Endothelial cell of umbilical vein (primary cell): ENCODE data around the gene LARGE1. TPM values are rescaled to one million over a fixed set of nuclear protein-coding genes. Genes with fewer than 3 reads are reported as not detected.

Experiments used
- BruUV-seq: library from RNA; stranded (reverse); fragments of 400-500 nt; replicated peaks from 2 replicates; lab custom pipeline; 2021; lab: Mats Ljungman, UMichigan
- CTCF ChIA-PET: fragments of 300-600, 350-600 bp; sonication (Branson Sonifier 250); formaldehyde crosslinking; loops from one replicate; lab custom pipeline; 2021; ENCODE audit warnings: antibody characterized with exemption, inconsistent platforms; lab: Charles Lee
- POLR2A ChIA-PET: fragments of 300-600, 350-600 bp; sonication (Branson Sonifier 250); formaldehyde crosslinking; loops from one replicate; lab custom pipeline; 2021; ENCODE audit warnings: antibody characterized with exemption, inconsistent platforms; lab: Charles Lee
- DNase-seq: peaks from one replicate; pipeline ENCODE4 v3.0.0-alpha.2; 2011; ENCODE audit warnings: low read depth, low spot score
- FAIRE-seq: peaks from 2 replicates; lab custom pipeline; 2011; peaks lifted over from hg19 to GRCh38; lab: Jason Lieb, UNC
- H2AFZ ChIP-seq: 2 replicates; pipeline ENCODE4 v1.6.0; 2012; ENCODE audit warnings: low read depth, low read length, control low read depth, inconsistent platforms
- H3K27ac ChIP-seq: 2 replicates; pipeline ENCODE4 v1.5.1; 2011; ENCODE audit warnings: low read depth, mild to moderate bottlenecking, control low read depth, low read length, moderate library complexity; ENCODE audit not compliant: insufficient read depth
- H3K27me3 ChIP-seq, 2 experiments: 2 replicates each; pipeline versions ENCODE4 v1.6.0 to v1.6.1; 2011; ENCODE audit warnings: low read length in 2 of 2, mixed read lengths in 1 of 2; ENCODE audit not compliant: control insufficient read depth in 2 of 2, insufficient read depth in 2 of 2
- H3K36me3 ChIP-seq, 2 experiments: 2 replicates in 1 of 2; 3 replicates in 1 of 2; pipeline ENCODE4 v1.5.1; 2011; ENCODE audit warnings: low read length in 2 of 2, mild to moderate bottlenecking in 1 of 2, moderate library complexity in 1 of 2; ENCODE audit not compliant: control insufficient read depth in 2 of 2, insufficient read depth in 2 of 2; ENCODE audit errors: extremely low read depth in 1 of 2
- H3K4me1 ChIP-seq: 3 replicates; pipeline ENCODE4 v1.5.1; 2011; ENCODE audit warnings: mild to moderate bottlenecking, low read length; ENCODE audit not compliant: control insufficient read depth, insufficient read depth; ENCODE audit errors: extremely low read depth
- H3K4me2 ChIP-seq: 2 replicates; pipeline ENCODE4 v1.6.1; 2011; ENCODE audit warnings: low read length, control low read depth, mixed read lengths; ENCODE audit not compliant: insufficient read depth
- H3K4me3 ChIP-seq, 3 experiments: fragments of 200-600 bp in 1 of 3; sonication (generic), shearing (Covaris generic) in 1 of 3; replicated peaks in 1 of 3; 2 replicates each; pipeline ENCODE4 v1.5.1; 2011 to 2016; ENCODE audit warnings: control low read depth in 3 of 3, low read length in 3 of 3, mild to moderate bottlenecking in 2 of 3, inconsistent platforms in 1 of 3, low read depth in 1 of 3, moderate library complexity in 1 of 3; ENCODE audit not compliant: insufficient read depth in 1 of 3
- H3K79me2 ChIP-seq: 2 replicates; pipeline ENCODE4 v1.6.0; 2012; ENCODE audit warnings: low read length, inconsistent platforms; ENCODE audit not compliant: control insufficient read depth, insufficient read depth
- H3K9ac ChIP-seq: replicated peaks from 2 replicates; pipeline ENCODE3; 2011; ENCODE audit warnings: low read length, control low read depth; ENCODE audit not compliant: insufficient read depth; ENCODE audit errors: extremely low read depth
- H3K9me1 ChIP-seq: replicated peaks from 3 replicates; pipeline ENCODE4 v1.6.0; 2011; ENCODE audit warnings: mild to moderate bottlenecking, low read length; ENCODE audit not compliant: control insufficient read depth, insufficient read depth; ENCODE audit errors: extremely low read depth
- H3K9me3 ChIP-seq: replicated peaks from 2 replicates; pipeline ENCODE4 v1.5.1; 2012; ENCODE audit warnings: low read length, inconsistent platforms; ENCODE audit not compliant: control insufficient read depth, insufficient read depth
- H4K20me1 ChIP-seq: replicated peaks from 2 replicates; pipeline ENCODE3; 2011; ENCODE audit warnings: mild to moderate bottlenecking, low read length; ENCODE audit not compliant: control insufficient read depth, insufficient read depth; ENCODE audit errors: extremely low read depth
- CTCF ChIP-seq, 2 donors: IDR thresholded peaks; 1 replicate in 1 of 2; 2 replicates in 1 of 2; pipeline ENCODE4 v1.5.1; 2011; ENCODE audit warnings: low read length in 2 of 2, mild to moderate bottlenecking in 2 of 2, moderate library complexity in 2 of 2, control low read depth in 1 of 2, inconsistent platforms in 1 of 2, low read depth in 1 of 2; ENCODE audit not compliant: insufficient read depth in 1 of 2; ENCODE audit errors: extremely low read depth in 1 of 2
- EZH2 ChIP-seq: IDR thresholded peaks from 2 replicates; pipeline ENCODE4 v1.6.1; 2012; ENCODE audit warnings: borderline replicate concordance, low read depth, mild to moderate bottlenecking, moderate library complexity, low read length, inconsistent platforms; ENCODE audit not compliant: severe bottlenecking
- FOS ChIP-seq: IDR thresholded peaks from 2 replicates; pipeline ENCODE4 v1.6.1; 2011; ENCODE audit warnings: mild to moderate bottlenecking, low read length, moderate library complexity, borderline replicate concordance; ENCODE audit not compliant: insufficient read depth
- GATA2 ChIP-seq: IDR thresholded peaks from 2 replicates; pipeline ENCODE4 v1.7.0; 2011; ENCODE audit warnings: low read depth, mild to moderate bottlenecking, moderate library complexity, mixed read lengths, low read length; ENCODE audit not compliant: insufficient read length, insufficient read depth
- JUN ChIP-seq: IDR thresholded peaks from 2 replicates; pipeline ENCODE4 v1.6.1; 2011; ENCODE audit warnings: borderline replicate concordance, low read depth; ENCODE audit not compliant: insufficient read length, insufficient read depth
- MAX ChIP-seq: IDR thresholded peaks from 2 replicates; pipeline ENCODE4 v1.6.1; 2011; ENCODE audit not compliant: insufficient read depth, insufficient read length
- MYC ChIP-seq: IDR thresholded peaks from one replicate; pipeline ENCODE4 v1.6.1; 2011; ENCODE audit warnings: mild to moderate bottlenecking, low read depth, low read length
- POLR2A ChIP-seq: IDR thresholded peaks from 2 replicates; pipeline ENCODE4 v1.6.1; 2012; ENCODE audit warnings: low read depth, mild to moderate bottlenecking, control low read depth, low read length
- POLR2AphosphoS5 ChIP-seq: IDR thresholded peaks from 2 replicates; pipeline ENCODE4 v1.6.1; 2012; ENCODE audit warnings: low read depth, mild to moderate bottlenecking, control low read depth, low read length, moderate library complexity; ENCODE audit not compliant: insufficient read depth
- dilution Hi-C: fragments of 300-500 bp; cut with MboI; formaldehyde crosslinking; loops from one replicate; pipeline ENCODE4 v1.15.0; 2019; ENCODE audit warnings: low sequenced_read_pairs; ENCODE audit not compliant: extremely low pct_ligation_motif_present
- intact Hi-C: fragments of 100-400 bp; cut with micrococcal nuclease; formaldehyde crosslinking; loops from one replicate; pipeline ENCODE4 v1.10.0; 2022
- polyA plus RNA-seq, 4 experiments: library from polyadenylated mRNA; depleted of rRNA in 3 of 4; stranded (reverse) in 3 of 4; unstranded in 1 of 4; fragments of >200 nt; gene quantifications; 2 replicates each; pipeline versions ENCODE4 v1.2.1 to v1.2.3, GENCODE V29; 2011 to 2012; ENCODE audit warnings: missing spikeins in 1 of 4
- total RNA-seq: library from RNA; stranded (reverse); gene quantifications from 2 replicates; pipeline ENCODE4 v1.2.3, GENCODE V29; 2021

LARGE1 gene
- total and polyA plus RNA-seq, 2 donors (not counting 3 experiments of a cell fraction or from before 2014, with no cell fraction given): 0.95 to 4.4 TPM

GRCh38 chr22:33957086-33957485, 36.8 kb upstream of the LARGE1 start:
- FAIRE-seq: no peak
- Histone ChIP-seq H3K27me3 (no peaks in the 10 kb centered on the region), H3K9me3 (peaks cover 8% of the 10 kb centered on the region), H3K27ac (no peak overlapping the region), H3K4me2 (no peak overlapping the region), H4K20me1 (no peaks in the 10 kb centered on the region), H3K9me1 (no peaks in the 10 kb centered on the region), H3K4me1 (no peaks in the 10 kb centered on the region), H3K4me3 (no peak overlapping the region), H3K36me3 (no peaks in the 10 kb centered on the region), H3K9ac (no peak overlapping the region), H3K79me2 (no peaks in the 10 kb centered on the region), H2AFZ (no peak overlapping the region)
- dilution Hi-C loops: no loop called here
- intact Hi-C loops: no loop called here
- no peak for TF ChIP-seq POLR2A
- TF ChIP-seq MYC: no peak
- no peak for TF ChIP-seq MAX
- TF ChIP-seq EZH2: no peak
- no peak for TF ChIP-seq JUN
- TF ChIP-seq POLR2AphosphoS5: no peak
- no peak for TF ChIP-seq FOS
- no peak for TF ChIP-seq GATA2
- TF ChIP-seq CTCF (IDR thresholded peaks at IDR 0.05; ENCODE audit: extremely low read depth in 1 of 2, insufficient read depth in 1 of 2, low read depth in 1 of 2, low read length in 2 of 2): no peak
- no TSS peak for BruUV-seq
- DNase-seq: no peak
- ChIA-PET POLR2A (no interaction called here), CTCF (no interaction called here)
